OCI-M2 (cell line): ENCODE data around the gene PARN.

ENCODE experiments used
- DNase-seq: peaks from one replicate; lab custom pipeline; 2025; ENCODE audit not compliant: unreplicated experiment; lab: John Stamatoyannopoulos, UW

PARN gene

DNA sequence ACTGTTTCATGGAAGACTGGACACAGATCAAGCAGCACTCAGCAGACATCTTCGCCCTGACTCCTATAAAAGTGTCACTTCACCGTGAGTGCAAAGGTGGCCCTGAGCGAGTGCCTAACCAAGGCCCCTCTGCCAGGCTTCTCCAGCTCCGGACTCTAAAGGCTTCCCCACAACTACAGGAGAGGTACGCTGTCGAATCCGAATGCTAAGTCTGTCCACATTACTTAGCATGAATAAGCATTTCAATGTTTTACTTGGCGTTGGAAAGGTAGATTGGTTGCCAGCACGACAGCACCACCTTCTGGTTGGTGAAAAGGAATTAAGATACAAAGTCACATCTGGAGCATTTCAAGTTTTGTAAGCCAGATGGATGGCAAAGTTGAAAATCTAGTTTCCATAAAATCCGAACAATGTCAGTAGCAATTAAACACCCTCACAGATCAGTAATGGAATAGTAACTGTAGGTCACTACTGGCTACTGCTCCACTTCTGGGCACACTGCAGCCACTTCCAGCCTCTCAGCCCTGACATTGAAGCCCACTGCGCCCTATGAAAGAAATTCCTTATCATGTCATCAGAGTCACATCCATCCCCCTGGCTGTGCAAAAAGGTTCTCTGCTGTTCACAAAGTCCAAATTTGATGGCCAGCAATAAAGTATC lies 100.9 kb downstream of the PARN start:
- no peak for DNase-seq

DNA sequence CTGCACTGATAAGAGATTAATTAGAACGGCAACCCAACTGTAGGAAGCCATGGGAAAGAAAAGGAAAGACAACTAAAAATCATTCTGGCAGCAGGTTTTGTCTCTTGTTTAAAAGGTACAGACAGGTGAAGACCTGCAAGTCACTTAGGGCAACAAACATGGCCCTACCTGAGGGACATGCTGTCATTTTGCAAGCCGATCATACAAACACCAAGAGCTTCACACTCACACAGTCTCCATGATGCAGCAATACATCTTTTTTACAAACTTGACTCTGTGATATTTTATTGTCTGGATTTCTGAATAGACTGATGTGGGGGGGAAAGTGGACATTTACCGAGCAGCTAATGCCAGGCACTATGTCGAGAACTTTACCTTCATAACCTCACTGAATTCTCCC lies 101.8 kb downstream of the PARN start:
- no peak for DNase-seq

DNA sequence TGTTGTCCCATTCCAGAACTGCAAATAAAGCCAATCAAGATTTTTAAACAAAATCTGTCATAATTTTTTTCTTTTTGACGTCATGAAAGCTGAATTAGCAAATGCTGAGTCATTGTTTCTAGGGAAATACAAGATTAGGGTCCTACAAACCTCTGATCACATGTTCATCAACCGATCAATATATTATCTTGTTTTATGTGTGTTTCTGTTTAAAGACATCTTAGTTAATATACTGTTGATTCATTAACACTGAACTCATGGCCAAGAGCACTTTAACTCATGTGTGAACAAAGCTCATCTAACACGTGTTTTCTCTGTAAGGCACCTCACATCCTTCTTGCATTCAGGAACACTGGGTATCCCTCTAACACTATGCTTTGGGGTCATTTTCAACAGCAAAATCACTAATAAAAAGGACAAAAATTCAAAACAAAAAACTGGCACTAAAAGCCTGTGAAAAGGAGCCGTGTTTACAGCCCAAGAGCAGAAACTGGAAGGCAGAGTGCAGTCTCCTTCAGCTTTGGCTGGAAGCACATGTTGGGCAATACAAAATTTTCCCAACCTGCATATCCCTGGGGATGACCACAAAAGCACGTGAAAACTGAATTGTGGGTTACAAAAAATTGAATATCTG lies 102.5 kb downstream of the PARN start:
- no peak for DNase-seq

DNA sequence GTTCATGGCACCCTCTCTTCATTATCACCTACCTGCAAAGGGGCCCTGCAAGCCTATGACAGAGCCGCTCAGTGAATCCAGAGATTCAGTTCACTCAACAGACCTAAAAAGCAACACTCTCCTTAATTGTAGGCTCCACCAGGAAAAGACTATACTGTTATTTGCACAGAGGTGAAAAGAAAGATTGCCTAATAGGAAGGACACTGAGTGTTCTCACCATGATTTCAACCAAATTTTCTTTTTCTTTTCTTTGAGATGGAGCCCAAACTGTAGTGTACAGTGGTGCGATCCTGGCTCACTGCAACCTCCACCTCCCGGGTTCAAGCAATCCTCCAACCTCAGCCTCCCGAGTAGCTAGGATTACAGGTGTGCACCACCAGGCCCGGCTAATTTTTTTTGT lies 104.5 kb downstream of the PARN start:
- no peak for DNase-seq

DNA sequence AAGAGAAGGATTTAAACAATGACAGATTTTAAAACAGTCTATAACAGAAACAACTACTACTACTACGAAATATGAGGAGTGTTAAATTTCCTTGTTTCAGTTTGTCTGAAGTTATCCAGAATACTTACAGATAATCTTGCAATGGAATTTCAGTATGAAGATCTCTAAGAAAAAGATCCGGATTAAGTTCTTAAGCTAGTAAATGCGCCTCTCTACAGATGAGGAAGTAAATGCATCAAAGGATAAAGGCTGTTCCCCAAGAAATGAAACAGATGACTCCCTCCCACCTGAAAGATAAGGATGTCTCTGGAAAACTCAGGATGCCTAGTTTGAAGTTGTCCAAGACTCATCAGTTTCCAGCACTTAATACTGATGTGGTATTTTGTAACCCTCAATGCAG lies 105.1 kb downstream of the PARN start:
- no peak for DNase-seq

DNA sequence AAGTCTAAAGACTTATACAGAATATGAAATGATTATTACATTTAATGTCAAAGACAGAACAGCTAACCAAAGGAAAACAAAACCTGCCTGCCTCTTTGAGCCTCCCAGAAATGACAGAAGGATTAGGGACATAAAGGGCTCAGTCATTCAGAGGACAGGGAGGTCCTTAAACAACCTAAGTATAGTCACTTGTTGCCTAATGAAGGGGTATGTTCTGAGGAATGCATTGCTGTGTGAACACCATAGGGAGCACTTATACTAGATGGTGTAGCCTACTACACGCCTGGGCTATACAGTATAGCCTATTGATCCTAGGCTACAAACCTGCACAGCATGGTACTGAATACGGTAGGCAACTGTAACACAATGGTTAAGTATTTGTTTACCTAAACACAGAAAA lies 106.4 kb downstream of the PARN start:
- DNase-seq = no peak

DNA sequence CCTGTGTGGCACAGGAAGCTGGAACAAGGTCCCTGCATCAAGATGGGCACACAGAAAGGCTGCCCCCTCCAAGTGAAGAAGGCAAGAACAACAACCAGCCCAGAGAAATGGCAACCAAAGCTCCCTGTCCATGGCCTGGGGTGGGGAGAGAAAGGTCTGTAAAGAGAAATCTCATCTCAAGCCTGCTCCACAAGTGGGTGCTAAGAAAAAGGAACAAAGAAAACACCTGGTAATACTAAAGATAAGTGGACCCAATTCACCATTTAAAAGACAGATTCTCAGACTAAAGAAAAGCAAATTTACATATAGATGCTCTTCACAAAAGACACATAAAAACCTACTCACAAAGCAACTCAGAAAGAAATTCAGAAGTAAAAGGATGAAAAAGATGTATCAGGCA lies 107.4 kb downstream of the PARN start:
- no peak for DNase-seq

DNA sequence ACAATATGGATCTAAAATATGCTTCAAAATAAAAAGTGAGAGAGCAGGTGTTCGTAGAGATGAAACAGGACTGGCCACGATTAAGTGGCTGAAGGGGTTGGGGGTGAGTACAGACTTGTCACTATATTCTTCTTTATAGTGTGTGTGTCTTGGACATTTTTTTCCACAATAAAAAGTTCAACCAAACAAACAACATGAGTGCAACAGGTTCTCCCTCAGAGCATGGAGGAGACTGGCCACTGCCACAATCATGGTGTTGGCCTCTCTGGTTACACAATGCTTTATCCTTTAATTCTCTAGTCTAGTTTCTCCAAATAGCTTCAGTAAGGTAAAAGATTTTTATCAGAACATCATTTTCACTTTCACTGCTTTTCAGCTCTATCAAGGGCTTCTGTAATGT lies 109.3 kb downstream of the PARN start:
- no peak for DNase-seq

DNA sequence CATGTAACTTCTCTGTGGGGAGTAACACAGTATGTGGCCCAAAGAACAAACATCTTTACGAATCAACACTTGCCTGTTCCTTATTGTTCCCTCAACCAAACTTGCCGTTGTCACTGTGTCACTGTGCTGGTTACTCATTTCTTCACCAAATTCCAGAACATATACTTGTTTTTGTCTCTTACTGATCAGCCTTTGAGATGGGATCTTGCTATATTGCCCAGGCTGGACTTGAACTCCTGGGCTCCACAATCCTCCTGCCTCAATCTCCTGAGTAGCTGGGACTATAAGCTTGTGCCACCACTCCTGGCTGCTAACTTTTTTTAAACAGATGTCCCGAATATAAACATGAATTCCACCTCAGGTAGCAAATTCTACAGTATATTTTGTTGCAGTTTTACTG lies 115.1 kb downstream of the PARN start:
- no peak for DNase-seq

DNA sequence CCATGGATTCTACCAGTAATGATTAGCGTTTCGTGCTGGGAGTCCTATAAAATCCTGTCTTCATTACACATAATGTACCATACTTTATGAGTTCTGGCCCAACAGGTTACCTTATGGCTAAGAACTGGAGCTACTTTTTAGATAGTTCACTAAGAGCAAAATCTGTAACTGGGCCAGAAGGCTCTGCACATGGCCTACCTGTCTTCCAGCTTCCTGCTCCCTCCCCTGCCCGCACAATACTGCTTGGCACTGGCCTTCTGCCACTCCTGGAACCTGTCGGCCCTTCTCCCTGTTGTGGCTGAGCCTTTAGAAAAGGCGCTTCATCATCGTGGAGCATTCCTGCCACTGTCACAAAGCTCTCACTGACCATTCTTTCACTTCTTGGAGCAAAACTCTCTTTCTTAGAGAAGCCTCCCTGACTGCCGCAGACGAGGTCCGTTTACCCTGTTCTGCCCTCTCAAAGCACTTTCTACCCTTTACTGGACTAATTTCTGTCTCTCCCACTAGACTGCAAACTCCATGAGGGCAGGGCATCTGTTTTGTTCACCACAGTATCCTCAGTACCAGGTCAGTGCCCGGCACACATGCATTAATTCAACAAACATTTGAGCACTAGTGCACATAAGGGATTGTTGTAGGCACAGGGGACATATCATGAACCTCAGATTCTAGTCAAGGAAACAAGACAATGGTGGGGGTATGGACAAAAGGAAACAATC lies 116.5 kb downstream of the PARN start:
- no peak for DNase-seq

DNA sequence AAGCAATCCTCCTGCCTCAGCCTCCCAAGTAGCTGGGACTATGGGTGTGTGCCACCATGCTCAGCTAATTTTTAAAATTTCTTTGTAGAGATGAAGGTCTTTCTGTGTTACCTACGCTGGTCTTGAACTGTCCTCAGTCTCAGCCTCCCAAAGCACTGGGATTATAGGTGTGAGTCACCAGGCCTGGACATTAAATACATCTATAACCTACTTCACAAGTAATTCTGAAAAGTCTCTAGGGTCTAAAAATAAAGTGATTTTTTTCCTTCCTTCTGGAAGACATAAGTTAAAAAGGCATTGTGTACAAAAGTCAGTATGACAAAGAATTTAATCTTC lies 118.3 kb downstream of the PARN start:
- DNase-seq = no peak

DNA sequence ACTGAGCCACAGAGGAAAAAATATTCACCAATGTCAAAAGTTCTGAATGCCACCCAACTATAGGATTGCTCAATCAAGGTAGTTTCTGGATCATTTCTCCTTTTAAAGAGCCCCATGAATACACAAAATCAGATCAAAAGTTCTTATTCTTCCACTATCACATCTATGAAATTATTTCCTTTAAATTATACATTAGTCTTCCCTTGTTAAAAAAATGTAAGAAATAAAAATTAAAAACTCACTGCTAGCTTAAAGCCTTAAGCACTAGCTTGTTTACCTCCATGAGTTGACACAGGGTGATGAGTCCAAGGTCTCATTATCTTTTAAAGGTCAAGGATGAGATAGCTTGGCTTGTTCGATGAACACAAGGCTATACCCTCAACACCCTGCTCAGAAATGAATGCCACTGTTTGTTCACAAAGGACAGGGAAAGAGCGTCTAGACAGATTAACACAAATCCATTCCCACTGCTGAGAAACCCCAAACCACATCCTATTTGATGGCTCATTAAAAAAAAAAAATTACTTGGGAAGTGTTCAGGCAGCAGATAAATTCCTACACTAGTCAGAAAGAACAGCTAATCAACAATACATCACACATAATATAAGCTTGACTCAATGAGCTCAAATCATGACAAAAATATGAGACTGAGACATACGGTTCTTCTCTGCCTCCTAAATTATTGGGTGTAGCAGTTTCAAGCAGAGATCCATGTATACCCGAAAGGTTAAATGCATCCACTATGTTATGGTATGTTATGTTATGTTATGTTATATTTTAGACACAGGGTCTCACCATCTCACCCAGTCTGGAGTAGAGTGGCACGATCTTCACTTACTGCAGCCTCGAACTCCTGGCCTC lies 118.9 kb downstream of the PARN start:
- DNase-seq = no peak

DNA sequence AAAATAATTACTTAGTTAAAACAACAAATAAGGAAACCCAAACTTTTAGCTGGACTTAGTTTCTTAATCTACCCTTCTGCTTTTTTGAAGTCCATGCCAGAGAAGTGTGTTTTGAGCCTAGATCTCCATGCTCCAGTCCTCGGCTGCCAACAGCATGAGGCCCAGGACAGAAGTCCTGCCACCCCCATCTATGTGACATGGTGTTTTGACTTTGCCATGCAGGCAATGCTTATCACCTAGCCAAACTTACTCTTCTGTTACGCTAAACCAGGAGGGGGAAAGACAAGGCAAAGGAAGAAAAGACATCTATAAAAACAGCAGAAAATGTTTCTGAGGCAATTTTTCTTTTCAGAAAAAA lies 119.5 kb downstream of the PARN start:
- DNase-seq = no peak

DNA sequence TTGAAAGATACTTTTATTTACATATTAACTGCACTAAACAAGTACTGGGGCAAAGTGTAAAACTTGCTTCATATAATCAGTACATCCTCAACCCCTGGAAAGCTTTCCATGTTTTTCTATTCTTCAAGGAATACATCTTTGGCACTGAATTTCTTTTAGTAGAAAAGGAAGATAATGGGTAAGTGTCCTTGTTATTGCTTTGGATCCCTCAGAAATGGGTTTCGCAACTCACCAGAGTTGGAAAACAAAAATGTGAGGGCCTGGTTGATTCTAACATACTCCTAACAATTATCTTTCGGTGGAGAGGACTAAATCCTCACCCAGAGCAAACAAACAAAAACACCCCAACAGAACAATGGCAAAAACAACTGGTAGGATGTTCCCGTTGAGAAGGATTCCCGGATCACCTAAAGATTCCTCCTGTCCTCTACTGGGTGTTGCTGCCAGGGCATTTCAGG lies 120.4 kb downstream of the PARN start:
- DNase-seq = no peak

DNA sequence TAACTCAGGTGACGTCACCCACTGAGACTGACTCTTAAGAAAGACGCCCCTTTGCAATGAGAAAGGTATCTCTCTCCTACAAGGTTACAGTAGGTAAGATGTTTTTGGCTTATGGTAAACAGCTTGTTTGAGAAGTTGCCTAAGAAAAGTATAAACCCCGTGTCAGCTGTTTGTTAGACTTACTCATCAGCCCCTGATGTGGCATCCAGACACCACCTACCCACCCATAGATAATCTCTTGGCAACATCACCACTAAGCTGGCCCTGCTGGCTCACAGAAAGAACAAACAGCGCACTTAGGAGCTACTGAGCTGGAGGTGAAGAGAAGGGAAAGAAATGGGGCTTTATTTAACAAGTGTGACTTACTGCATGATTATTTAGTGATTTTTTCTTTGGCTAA lies 121.0 kb downstream of the PARN start:
- DNase-seq = no peak

DNA sequence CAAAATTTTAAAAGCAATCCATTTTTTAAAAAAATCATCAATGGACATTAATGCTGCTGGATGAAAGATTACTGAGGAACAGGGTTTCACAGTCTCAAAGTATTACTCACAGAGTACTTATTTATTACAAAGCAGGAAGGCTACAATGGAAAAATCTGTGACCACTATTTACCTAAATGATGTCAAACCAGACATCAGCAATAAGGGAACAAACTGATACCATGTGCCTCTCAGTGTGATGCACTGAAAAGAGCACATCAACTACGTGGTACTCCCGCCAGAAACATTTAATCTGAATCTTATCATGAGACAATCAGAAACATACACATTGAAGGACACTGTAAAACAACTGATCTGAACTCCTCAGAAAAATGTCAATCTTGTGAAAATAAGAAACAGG lies 124.2 kb downstream of the PARN start:
- DNase-seq = no peak

DNA sequence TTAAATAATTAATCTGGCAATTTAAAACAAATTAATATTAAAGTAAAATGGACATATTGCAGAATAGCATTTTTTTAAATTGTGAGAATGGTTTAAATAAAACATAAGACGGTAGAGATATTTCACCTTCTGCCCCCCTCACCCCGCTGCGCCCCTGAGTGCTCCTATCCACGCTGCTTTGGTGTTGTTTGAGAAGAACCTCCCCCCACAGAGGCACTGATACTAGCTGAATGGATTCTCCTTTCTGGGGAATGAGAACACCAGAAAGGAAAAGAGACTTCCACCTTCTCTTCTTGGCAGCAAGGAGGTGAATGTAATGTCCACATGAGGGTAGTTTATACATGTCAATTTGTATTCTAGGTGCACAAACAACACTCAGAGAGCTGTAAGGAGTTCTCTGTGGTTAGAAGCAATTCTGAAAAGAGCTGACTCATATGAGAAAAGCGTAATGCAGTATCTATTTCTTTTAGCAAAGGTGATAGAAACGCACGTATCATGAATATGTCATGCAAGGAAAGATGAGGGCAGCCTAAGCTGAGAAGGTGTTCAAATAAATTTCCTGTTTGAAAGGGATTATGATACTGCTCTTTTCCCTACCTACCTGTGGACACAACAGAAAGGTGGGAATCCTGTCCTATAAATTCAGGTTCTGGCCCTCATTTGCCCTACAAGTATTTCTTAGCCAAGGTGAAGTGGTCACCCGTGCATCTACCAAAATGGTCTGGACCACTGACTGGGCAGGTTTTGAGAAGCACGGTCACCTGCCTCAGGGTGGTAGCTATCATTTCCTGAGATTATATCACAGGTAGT lies 126.9 kb downstream of the PARN start:
- DNase-seq = no peak

DNA sequence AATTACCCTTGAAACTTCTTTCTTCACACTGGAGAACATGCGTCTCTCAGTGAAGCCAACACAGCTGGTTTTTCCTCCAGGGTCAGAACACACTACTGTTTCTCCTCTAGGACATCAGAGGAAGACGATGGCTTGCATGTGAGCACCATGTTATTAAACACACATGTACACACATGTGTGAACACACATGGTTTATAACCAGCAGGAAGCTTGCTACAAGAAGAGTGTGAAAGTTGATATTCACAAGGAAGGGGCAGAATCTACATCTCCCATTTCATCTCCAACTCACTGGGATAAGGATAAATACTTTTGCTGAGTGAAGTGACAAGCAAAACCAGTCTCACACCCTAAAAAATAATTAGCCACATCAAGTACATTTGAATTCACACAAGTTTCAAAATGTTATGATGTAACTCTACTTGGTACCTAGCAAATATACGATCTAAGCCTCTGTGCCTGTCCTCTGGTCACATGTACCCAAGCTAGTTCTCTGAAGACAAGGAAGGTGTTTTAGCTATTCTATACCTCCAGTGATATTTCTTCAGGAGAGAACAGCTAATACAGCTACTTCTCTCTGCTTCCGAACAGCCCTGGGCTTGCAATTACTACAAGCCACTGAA lies 127.7 kb downstream of the PARN start:
- DNase-seq = no peak

DNA sequence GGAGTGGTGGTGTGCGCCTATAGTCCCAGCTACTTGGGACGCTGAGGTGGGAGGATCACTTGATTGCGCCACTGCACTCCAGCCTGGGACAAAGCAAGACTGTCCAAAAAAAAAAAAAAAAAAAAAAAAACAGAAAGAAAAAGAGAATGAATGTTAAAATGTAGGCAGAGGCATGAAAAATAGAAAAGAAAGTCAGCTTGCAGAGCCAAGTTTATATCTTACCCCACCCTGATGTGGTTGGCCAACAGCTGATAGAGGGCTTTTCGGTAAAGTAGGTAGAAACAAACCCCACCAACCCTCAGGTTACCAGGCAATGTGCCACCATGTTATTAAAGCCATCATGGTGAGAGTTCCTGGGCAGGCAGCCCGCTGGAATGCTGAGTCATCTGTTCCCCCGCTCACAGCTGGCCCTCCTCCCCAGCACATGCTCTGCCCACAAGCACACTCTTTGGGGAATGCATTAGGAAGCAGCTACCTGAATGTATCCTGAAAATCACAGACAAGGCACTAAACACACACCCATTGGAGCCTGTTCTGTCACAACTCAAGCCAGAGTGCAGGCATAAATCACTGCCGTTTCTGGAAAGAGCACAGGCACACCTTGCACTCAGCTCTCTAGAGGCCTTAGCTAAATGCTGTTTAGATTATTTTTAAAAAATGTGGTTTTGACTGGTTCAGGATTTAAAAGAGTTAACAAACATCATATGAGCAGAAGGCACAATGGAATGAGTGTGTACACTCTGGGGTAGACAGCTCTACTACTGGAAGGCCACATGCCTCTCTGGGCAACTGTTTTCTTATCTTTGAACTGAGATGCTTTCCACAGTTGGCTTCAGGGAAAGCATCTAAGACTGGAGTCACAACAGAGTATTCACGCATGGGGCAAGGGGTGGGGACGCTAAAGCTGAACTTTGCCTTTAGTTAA lies 128.5 kb downstream of the PARN start:
- DNase-seq = no peak
